Transverse colon (tissue), 4 donors: Measurements from ENCODE around the gene ZFAND3. TPM values are rescaled to one million over a fixed set of nuclear protein-coding genes. Genes with fewer than 3 reads are reported as not detected.

Source experiments
- DNase-seq: peaks from one replicate; pipeline ENCODE4 v3.0.0-alpha.2; 2019
- H3K27ac ChIP-seq, 4 donors: fragments of 200-600 bp; sonication (generic); 2 replicates each; pipeline ENCODE4 v1.5.1; 2016 to 2018; ENCODE audit warnings: inconsistent platforms in 4 of 4
- H3K27me3 ChIP-seq: fragments of 200-600 bp; sonication (generic); 2 replicates; pipeline ENCODE4 v1.5.1; 2017; ENCODE audit warnings: inconsistent platforms
- H3K36me3 ChIP-seq, 4 donors: fragments of 200-600 bp; sonication (generic); 2 replicates each; pipeline ENCODE4 v1.5.1; 2017 to 2019; ENCODE audit warnings: inconsistent platforms in 4 of 4
- H3K4me1 ChIP-seq, 4 donors: fragments of 200-600 bp; sonication (generic); 2 replicates each; pipeline ENCODE4 v1.5.1; 2017 to 2020; ENCODE audit warnings: inconsistent platforms in 4 of 4
- H3K4me3 ChIP-seq, 4 donors: fragments of 200-600 bp; sonication (generic); 1 replicate in 1 of 4; 2 replicates in 3 of 4; pipeline versions ENCODE4 v1.5.1 to v1.6.1; 2017 to 2019; ENCODE audit warnings: inconsistent platforms in 4 of 4
- H3K9me3 ChIP-seq, 2 donors: fragments of 200-600 bp; sonication (generic); 2 replicates each; pipeline ENCODE4 v1.5.1; 2017 to 2019; ENCODE audit warnings: inconsistent platforms in 2 of 2
- CTCF ChIP-seq, 5 experiments: fragments of 200-600 bp in 3 of 5; fragments of 450-650 bp in 2 of 5; sonication (generic) in 3 of 5; IDR thresholded peaks; 1 replicate in 2 of 5; 2 replicates in 3 of 5; pipeline ENCODE4 v1.5.1; 2016 to 2017; ENCODE audit warnings: antibody characterized with exemption in 5 of 5, inconsistent platforms in 3 of 5, mild to moderate bottlenecking in 2 of 5, moderate library complexity in 1 of 5
- EP300 ChIP-seq: sonication (generic); formaldehyde crosslinking; IDR thresholded peaks from one replicate; pipeline ENCODE4 v1.6.1; 2017; ENCODE audit warnings: antibody characterized with exemption, low read depth
- POLR2A ChIP-seq: fragments of 450-650 bp; IDR thresholded peaks from one replicate; pipeline ENCODE4 v1.6.1; 2016; ENCODE audit warnings: antibody characterized with exemption, mild to moderate bottlenecking, moderate library complexity
- POLR2AphosphoS5 ChIP-seq, 3 donors: sonication (generic); formaldehyde crosslinking; IDR thresholded peaks; one replicate each; pipeline ENCODE4 v1.6.1; 2016; ENCODE audit warnings: antibody characterized with exemption in 3 of 3
- WGBS, 2 donors: methylation state at CpG; one replicate each; pipeline ENCODE4 v1.1.5; 2018; ENCODE audit warnings: low coverage in 1 of 2; 5-methylcytosine and 5-hydroxymethylcytosine counted together
- in situ Hi-C, 4 donors: fragments of 200-750 bp; cut with MboI; loops; one replicate each; pipeline versions ENCODE4 v1.15.0 to v1.15.1; 2017; ENCODE audit warnings: low sequenced_read_pairs in 3 of 4, low pct_ligation_motif_present in 1 of 4, low pct_unique_long_range_greater_than_20kb in 1 of 4
- intact Hi-C: fragments of 100-400 bp; cut with DNase I; formaldehyde crosslinking; loops from one replicate; pipeline ENCODE4 v1.15.1; 2023; ENCODE audit warnings: low total_unique reads
- total RNA-seq, 4 donors: library from RNA; depleted of rRNA; stranded (reverse); fragments of >200 nt; gene quantifications; one replicate each; pipeline ENCODE4 v1.1.0, GENCODE V29; 2016

ZFAND3 gene
- total RNA-seq, 4 donors from 2014 or later: 20.5 to 83.4 (median 36.5) TPM

GRCh38 chr6:37972994-37973757 is 153.6 kb downstream of the ZFAND3 start:
- Histone ChIP-seq H3K27ac (no peak overlapping the region), H3K27me3 (no peaks in the 10 kb centered on the region), H3K4me3 (no peak overlapping the region), H3K9me3 (peaks cover 9 to 12% of the 10 kb centered on the region in 2 donors), H3K36me3 (peaks cover 0 to 3% (median 0%) of the 10 kb centered on the region in 4 donors), H3K4me1 (peaks cover 0 to 18% (median 0%) of the 10 kb centered on the region in 4 donors)
- no peak for DNase-seq
- in situ Hi-C loops: no loop called here
- intact Hi-C loops: no loop called here
- TF ChIP-seq CTCF (IDR thresholded peaks at IDR 0.05) (no peak), POLR2A (no peak), EP300 (no peak), POLR2AphosphoS5 (IDR thresholded peaks at IDR 0.05) (no peak)
- WGBS, 2 donors: 77 to 100% methylated on average over 1 of the region's 1 CpG

GRCh38 chr6:37974381-37974780 is 154.9 kb downstream of the ZFAND3 start:
- 89 to 98% methylated on average over 1 to 4 of the region's 4 CpGs for WGBS, 2 donors
- H3K27me3 ChIP-seq: no peaks in the 10 kb centered on the region
- peaks cover 0 to 23% (median 0%) of the 10 kb centered on the region in 4 donors for H3K4me1 ChIP-seq
- H3K36me3 ChIP-seq: peaks cover 0 to 3% (median 0%) of the 10 kb centered on the region in 4 donors
- intact Hi-C loops: no loop called here
- no peak for TF ChIP-seq EP300
- in situ Hi-C loops: no loop called here
- H3K4me3 ChIP-seq: no peak overlapping the region
- no peak overlapping the region for H3K27ac ChIP-seq
- peaks cover 9 to 12% of the 10 kb centered on the region in 2 donors for H3K9me3 ChIP-seq
- no peak for DNase-seq

- DNase-seq: no peak
- no peak overlapping the region for H3K27ac ChIP-seq
- no peaks in the 10 kb centered on the region for H3K27me3 ChIP-seq
- H3K4me3 ChIP-seq: no peak overlapping the region
- in situ Hi-C loops (no loop called here), intact Hi-C loops (no loop called here)
- H3K9me3 ChIP-seq: peaks cover 9 to 12% of the 10 kb centered on the region in 2 donors
- peaks cover 0 to 3% (median 0%) of the 10 kb centered on the region in 4 donors for H3K36me3 ChIP-seq
- TF ChIP-seq CTCF (IDR thresholded peaks at IDR 0.05): no peak
- peaks cover 0 to 28% (median 3%) of the 10 kb centered on the region in 4 donors for H3K4me1 ChIP-seq
- 96 to 100% methylated on average over 1 of the region's 1 CpG for WGBS, 2 donors
These were observed 155.4 kb downstream of the ZFAND3 start for GRCh38 chr6:37974943-37975342.

GRCh38 chr6:37977715-37978114 is 158.2 kb downstream of the ZFAND3 start:
- Histone ChIP-seq H3K27me3 (no peaks in the 10 kb centered on the region), H3K4me3 (no peak overlapping the region), H3K36me3 (peaks cover 0 to 3% (median 0%) of the 10 kb centered on the region in 4 donors), H3K27ac (no peak overlapping the region), H3K4me1 (peaks cover 5 to 32% (median 8%) of the 10 kb centered on the region in 4 donors), H3K9me3 (peaks cover 9 to 12% of the 10 kb centered on the region in 2 donors)
- 86% methylated on average over 3 of the region's 3 CpGs; no CpG with 5 or more reads in 1 of the 2 donors for WGBS, 2 donors
- intact Hi-C loops: no loop called here
- in situ Hi-C loops: no loop called here
- TF ChIP-seq POLR2A: no peak
- no peak for TF ChIP-seq POLR2AphosphoS5 (IDR thresholded peaks at IDR 0.05)
- DNase-seq: no peak

GRCh38 chr6:37979392-37980221 is 160.1 kb downstream of the ZFAND3 start:
- intact Hi-C loops: loop anchor here (1.0 kb wide), 1 partner anchor 43 kb away; no protein-coding TSS in a partner anchor

More at GRCh38 chr6:37979392-37980221, 160.1 kb downstream of the ZFAND3 start:
- Histone ChIP-seq H3K27ac (no peak overlapping the region), H3K9me3 (peaks cover 6 to 12% of the 10 kb centered on the region in 2 donors), H3K4me3 (no peak overlapping the region), H3K27me3 (no peaks in the 10 kb centered on the region), H3K36me3 (peaks cover 0 to 3% (median 0%) of the 10 kb centered on the region in 4 donors), H3K4me1 (peaks cover 5 to 29% (median 8%) of the 10 kb centered on the region in 4 donors)
- in situ Hi-C loops: no loop called here
- no peak for TF ChIP-seq POLR2A
- no peak for TF ChIP-seq EP300
- no peak for TF ChIP-seq CTCF (IDR thresholded peaks at IDR 0.05)
- no peak for TF ChIP-seq POLR2AphosphoS5 (IDR thresholded peaks at IDR 0.05)
- DNase-seq: no peak
- 79 to 82% methylated on average over 3 to 5 of the region's 5 CpGs for WGBS, 2 donors
